Neutrophil (primary cell): ENCODE results near the gene SERHL2.
"Not testable (repeated sequence)": the region's sequence is repeated elsewhere in the genome, so short reads cannot be mapped to it uniquely, and the experiment has no call there.

Experiments
- H3K27ac ChIP-seq: fragments of 200-600 bp; sonication (generic); 2 replicates; pipeline ENCODE4 v1.5.1; 2016; ENCODE audit warnings: mild to moderate bottlenecking, moderate library complexity
- H3K27me3 ChIP-seq: fragments of 200-600 bp; sonication (generic); 2 replicates; pipeline ENCODE4 v1.6.0; 2016; ENCODE audit warnings: mild to moderate bottlenecking
- H3K36me3 ChIP-seq: fragments of 200-600 bp; sonication (generic); 2 replicates; pipeline ENCODE4 v1.5.1; 2017
- H3K4me1 ChIP-seq, 2 experiments: fragments of 200-600 bp in 1 of 2; sonication (generic) in 1 of 2; 1 replicate in 1 of 2; 2 replicates in 1 of 2; pipeline versions ENCODE4 v1.5.1 to v1.6.1; 2013 to 2016; ENCODE audit warnings: low read depth in 1 of 2, low read length in 1 of 2, mild to moderate bottlenecking in 1 of 2, moderate library complexity in 1 of 2; ENCODE audit not compliant: control insufficient read depth in 1 of 2, insufficient read depth in 1 of 2
- H3K4me3 ChIP-seq, 2 experiments: fragments of 200-600 bp in 1 of 2; sonication (generic) in 1 of 2; 1 replicate in 1 of 2; 2 replicates in 1 of 2; pipeline ENCODE4 v1.5.1; 2013 to 2016; ENCODE audit warnings: low read depth in 1 of 2, low read length in 1 of 2, mild to moderate bottlenecking in 1 of 2, moderate library complexity in 1 of 2
- H3K9me3 ChIP-seq: fragments of 200-600 bp; sonication (generic); 2 replicates; pipeline ENCODE4 v1.5.1; 2016
- CTCF ChIP-seq: fragments of 200-600 bp; sonication (generic); IDR thresholded peaks from 2 replicates; pipeline ENCODE4 v1.5.1; 2016; ENCODE audit warnings: antibody characterized with exemption

The SERHL2 gene

DNA sequence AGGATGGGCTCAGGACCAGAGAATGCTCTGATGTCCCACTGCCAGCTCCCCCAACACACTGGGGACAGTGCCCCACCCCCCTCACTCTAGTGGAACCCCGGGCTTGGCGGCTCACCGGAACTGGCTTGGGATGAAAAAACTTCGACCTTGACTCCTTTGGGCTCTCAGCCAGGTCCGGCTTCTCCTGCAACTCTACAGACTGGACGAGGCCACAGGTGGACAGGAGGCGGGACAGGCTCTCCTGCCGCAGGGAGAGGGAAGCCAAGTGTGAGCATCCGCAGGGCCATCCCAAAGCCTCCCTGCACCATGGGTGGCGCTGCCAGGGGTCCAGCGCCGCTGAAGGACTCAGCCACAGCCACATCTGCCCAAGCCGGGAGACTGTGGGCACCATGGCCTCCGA lies 37.9 kb upstream of the SERHL2 start:
- peaks cover 42% of the 10 kb centered on the region for H3K36me3 ChIP-seq
- TF ChIP-seq CTCF = no peak
- no peaks in the 10 kb centered on the region for H3K9me3 ChIP-seq
- H3K27ac ChIP-seq = no peak overlapping the region
- no peaks in the 10 kb centered on the region for H3K27me3 ChIP-seq
- peaks cover 4 to 8% of the 10 kb centered on the region in 2 experiments for H3K4me1 ChIP-seq
- H3K4me3 ChIP-seq = no peak overlapping the region

GRCh38 chr22:42517103-42517502 lies 36.7 kb upstream of the SERHL2 start:
- not testable (repeated sequence) for H3K4me3 ChIP-seq

DNA sequence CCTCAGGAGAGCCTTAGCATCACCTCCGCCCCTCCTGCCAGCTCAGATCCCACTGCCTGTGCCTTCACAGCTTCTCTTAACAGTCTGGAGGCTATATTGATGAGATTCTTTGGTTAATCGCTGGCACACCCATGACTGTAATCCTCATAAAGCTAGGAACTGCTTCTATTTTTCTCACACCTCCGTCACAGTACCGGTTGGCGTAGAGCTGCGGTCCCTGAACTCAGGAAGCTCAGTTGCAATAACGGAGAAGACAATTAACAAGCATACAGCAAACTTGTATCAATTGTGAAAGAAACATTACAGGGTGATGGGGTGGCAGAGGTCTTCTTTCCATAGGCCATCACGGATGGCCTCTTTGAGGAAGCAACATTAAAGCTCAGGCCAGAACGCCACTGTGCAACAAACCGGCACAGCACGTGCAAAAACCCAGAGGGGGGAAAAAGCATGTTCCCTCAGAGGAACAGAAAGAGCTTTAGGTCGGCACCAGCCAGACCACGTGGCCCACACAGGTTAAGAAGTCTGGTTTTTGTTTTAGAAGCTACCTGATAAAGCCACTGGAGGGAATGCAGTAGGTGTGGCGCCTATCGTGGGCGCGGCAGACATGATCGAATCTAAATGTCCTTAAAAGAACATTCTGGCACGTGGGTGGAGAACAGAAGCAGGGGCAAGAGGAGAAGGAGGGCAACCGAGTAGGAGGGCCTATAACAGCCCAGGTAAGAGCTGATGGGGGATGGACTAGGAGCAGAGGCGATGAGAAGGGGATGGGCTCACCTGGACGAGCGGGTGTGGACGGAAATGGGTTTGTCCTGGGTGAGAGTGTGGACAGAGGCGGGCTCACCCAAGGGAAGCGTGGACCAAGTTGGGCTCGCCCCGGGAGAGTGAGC lies 34.9 kb upstream of the SERHL2 start:
- Histone ChIP-seq H3K27ac (peak overlapping the region; percentile 54), H3K36me3 (peaks cover 18% of the 10 kb centered on the region), H3K4me3 (peak overlapping the region; percentile 68 to 82)
- H3K27me3 ChIP-seq, H3K4me1 ChIP-seq, H3K9me3 ChIP-seq: not testable (repeated sequence)

More at GRCh38 chr22:42517103-42517502, 36.7 kb upstream of the SERHL2 start:
- not testable (repeated sequence) for H3K27me3 ChIP-seq, H3K4me1 ChIP-seq, H3K27ac ChIP-seq, H3K9me3 ChIP-seq
- H3K36me3 ChIP-seq = peaks cover 30% of the 10 kb centered on the region

DNA sequence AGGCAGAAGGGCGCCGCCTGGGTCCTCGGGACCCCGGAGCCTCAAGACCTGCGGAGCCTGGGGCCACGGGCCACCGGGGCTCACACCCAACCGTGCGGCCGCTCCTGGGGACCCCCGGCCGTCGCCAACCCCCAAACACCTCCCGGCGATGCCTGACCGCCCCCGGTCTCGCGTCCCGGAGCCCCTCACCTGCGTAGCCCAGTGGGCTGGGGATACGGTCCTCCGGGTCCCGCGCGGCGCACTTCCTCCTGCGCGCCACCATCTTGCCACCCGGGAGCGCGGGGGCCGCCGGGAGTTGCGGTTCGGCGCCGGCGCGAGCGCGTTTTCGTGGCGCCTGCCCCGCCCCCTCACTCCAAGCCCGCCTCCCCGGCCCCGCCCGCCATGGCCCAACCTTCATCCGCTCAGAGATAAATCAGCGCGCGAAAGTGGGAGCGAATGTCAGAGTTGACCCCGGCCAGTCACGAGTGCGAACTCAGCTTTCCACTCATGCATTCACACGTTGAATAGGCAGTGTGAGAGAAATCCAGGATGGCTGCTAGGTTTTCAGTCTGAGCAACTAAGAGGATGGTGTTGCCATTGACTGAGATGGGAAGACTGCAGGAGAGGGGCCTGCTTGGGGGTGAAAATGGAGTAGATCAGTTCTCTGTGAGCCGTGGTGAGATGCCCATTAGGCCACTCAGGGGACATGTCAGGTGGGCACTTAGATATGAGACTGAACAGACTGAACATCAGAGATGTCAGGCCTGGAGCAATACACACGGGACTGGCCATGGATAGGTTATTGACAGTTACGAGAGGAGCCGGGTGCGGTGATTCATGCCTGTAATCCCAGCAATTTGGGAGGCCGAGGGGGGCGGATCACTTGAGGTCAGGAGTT lies 34.0 kb upstream of the SERHL2 start, which contains the start of gene RRP7A:
Gene RRP7A (minus strand): TSS at position 272 of the 877 bp plus-strand sequence. CDS start 10 bp downstream, at position 262.
- peak within 1 kb of the TSS; percentile 68 to 82 for H3K4me3 ChIP-seq
- peak; percentile 29 for TF ChIP-seq CTCF
- H3K27me3 ChIP-seq = no peaks in the 10 kb centered on the region
- H3K27ac ChIP-seq = peak within 1 kb of the TSS; percentile 54
- peaks cover 4 to 8% of the 10 kb centered on the region in 2 experiments for H3K4me1 ChIP-seq
- H3K9me3 ChIP-seq = no peaks in the 10 kb centered on the region
- peaks cover 11% of the 10 kb centered on the region for H3K36me3 ChIP-seq

DNA sequence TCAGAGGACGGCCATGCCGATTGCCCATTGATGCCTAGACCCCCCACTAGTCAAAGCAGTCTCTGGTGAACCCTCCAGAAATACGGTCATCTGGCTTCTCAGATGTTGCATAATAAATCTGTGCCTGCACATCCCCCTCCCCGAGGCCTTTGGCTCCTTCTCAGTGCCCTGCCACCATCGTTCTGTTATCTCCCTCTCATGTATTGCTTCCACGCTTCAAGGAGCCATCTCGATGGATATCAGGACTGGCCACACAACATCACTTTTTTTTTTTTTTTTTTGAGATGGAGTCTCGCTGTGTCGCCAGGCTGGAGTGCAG lies 32.6 kb upstream of the SERHL2 start:
- Histone ChIP-seq H3K27ac (no peak overlapping the region), H3K27me3 (no peaks in the 10 kb centered on the region), H3K4me1 (peaks cover 4 to 8% of the 10 kb centered on the region in 2 experiments), H3K36me3 (peaks cover 5% of the 10 kb centered on the region), H3K9me3 (no peaks in the 10 kb centered on the region), H3K4me3 (no peak overlapping the region)
- no peak for TF ChIP-seq CTCF

- Histone ChIP-seq H3K36me3 (no peaks in the 10 kb centered on the region), H3K4me3 (no peak overlapping the region), H3K27me3 (no peaks in the 10 kb centered on the region), H3K4me1 (peaks cover 4 to 8% of the 10 kb centered on the region in 2 experiments), H3K27ac (no peak overlapping the region), H3K9me3 (no peaks in the 10 kb centered on the region)
- no peak for TF ChIP-seq CTCF
These were observed 31.2 kb upstream of the SERHL2 start for GRCh38 chr22:42522546-42522945.
